ENCODE data around the gene ARHGAP42.

ARHGAP42 gene

DNA sequence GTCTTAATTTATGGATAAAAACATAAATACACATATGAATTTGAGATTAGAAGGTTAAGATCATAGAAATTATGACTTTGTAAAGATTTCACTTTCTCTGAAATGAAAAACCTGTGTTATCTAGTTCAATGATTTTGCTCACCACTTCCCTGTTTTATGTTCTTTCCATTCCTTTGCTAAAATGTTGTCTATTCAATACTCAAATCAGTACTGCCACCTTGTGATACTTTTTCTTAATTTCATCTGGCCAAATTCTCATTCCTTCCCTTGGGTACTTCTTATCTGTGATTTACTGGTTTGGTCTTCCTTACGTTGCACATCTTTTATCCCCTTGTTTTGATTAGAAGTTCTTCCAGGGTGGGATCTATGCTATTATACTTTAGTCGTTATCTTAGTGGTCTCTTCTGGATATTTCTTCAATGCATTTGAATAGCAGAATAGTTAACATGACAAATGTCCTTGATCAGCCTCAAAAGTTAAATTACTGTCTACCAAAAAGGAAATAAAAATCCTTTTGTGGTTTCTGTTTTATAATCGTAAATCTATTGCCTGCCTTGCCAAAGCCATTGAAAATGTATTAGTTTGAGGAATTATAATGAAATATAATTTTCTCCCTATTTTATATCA lies 245.5 kb downstream of the ARHGAP42 start:
- DNase-seq: no peak

DNA sequence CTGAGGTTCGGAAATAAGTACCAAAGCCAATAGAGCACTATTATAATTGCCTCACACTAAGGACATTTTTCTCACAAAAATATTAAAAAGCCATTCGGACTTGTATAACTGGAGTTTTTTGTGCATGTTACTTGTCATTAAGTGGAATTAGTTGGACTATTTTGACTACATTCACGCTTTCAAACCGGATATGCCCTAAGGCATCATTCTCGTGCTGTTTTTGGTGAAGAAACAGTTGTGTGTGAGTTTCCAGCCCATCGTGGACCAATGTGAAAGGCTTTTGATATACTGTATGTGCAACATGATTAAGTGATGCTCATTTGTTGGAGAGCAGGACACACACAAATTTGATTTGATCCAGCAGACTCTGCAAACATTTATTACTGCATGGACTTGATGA lies 249.7 kb downstream of the ARHGAP42 start:
- no peak for DNase-seq

DNA sequence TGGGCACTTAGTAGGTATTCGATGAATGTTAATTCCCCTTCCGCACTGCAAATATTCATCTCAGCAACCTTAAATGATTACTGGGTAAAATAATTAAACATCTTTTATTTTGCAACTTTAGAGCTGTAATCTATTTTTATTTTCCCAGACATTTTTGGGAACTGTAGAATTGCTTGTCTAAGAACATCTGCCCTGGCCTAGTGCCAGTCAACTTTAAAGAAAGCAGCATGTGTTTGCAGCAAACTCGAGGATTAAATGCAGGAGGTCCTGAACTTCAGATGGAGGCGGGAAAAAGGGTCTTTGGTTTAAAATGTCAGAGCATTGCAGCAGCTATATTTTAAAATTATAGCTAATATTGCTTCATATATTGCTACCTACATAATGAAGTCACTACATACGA lies 252.5 kb downstream of the ARHGAP42 start:
- DNase-seq: no peak

DNA sequence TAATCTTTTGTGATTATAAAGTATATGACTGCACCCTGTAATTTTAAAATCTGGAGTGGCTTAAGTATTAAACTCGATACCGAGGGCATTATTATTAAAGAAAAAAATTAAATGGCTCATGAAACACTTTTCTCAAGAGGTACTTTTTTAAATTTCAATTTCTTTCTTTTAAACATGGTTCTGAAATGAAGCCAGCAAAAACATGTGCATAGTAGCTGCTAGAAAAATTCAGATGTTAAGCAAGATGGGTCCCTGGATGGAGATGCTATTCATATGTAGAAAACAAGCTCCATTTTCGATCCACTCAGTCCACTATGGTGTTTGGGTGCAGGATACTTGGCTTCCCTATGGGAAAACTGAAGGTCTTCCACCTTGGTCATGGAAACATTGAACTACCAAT lies 253.0 kb downstream of the ARHGAP42 start:
- no peak for DNase-seq

DNA sequence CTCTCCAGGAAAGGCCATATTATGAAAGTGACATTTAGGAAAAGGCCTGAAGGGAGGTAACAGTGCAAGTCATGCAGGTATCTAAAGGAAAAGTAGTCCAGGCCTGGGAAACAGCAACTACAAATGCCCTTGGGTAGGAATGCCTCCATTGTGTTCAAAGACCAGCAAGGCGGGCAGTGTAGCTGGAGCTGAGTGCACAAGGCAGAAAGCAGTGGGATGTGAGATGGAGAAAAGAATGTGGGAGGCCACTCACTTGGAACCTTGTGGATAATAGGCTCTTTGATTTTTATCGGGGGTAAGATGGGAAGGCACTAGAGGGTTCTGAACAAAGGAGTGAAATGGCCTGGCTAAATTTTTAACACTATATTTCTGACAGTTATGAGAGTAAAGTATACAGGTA lies 253.9 kb downstream of the ARHGAP42 start:
- no peak for DNase-seq

DNA sequence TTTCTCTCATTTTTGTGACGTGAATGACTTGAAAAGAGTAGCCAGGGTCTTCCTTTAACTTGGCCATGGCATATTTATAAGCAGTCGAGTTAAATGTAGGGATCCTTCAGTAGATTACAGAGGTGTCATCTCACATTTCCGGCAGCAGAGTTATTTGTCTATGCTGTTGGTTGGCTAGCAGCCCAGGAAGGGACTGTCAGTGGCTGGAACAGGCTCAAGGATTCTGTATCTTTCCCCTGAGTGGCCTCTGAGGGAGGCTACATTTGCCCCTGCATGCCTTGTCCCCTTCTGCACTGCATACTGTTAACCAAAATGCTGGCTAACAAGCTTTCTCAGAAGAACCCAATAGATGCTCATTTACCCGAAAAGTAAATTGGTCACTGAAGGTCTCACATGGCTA lies 254.9 kb downstream of the ARHGAP42 start:
- no peak for DNase-seq

DNA sequence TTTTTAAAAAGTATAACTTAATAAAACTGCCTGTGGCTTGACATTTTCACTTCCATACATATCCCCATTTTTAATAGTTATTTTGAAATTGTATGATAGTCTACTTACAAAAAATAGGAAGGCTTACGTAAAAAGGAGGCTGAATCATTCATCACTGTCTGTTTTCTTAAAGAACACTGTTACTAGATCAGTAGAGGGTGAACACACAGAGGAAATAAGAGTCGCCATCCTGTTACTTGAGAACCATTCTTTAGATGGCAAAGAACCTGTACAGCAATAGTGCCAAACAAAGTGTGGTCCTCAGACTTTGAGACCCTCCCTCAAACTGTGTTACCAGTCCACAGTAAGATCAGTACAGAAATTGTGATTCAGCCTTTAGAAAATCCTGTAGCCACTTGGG lies 261.8 kb downstream of the ARHGAP42 start:
- no peak for DNase-seq

DNA sequence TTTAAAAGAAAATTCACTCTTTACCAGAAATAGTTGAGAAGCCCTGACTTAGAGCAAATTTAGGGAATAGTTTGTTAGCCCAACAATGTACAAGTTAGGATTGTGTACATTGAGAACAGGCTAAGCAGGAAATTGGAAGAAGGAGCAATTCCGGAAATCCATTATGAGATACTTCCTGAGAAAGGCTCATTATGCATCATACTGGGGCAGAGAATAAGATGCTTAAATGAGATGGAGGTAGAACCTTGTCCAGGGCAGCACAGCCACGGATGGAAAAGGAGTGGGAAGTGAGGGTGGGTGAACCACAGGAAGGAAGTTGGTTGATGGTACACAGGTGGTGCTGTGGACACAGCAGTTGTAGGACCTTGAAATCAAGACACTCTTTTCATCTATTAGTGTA lies 262.4 kb downstream of the ARHGAP42 start:
- no peak for DNase-seq

DNA sequence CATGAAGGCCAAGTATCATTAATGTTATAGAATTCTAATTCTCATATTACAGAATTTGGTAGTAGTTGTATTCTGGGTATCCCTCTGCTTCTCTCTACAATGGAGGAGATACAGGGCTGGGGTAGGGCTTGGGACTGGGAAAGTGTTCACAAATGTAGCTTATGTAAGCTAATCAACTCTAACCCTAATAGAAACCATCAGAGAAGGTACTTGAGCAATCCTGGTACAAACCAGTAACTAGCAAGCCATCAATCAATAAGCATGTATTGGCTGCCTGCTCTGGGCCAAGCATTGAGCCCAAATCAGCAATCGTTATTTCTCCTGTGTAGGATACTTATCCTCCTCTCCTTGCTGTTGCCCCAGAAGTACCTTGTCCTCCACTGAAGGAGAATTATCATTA lies 268.2 kb downstream of the ARHGAP42 start:
- no peak for DNase-seq

DNA sequence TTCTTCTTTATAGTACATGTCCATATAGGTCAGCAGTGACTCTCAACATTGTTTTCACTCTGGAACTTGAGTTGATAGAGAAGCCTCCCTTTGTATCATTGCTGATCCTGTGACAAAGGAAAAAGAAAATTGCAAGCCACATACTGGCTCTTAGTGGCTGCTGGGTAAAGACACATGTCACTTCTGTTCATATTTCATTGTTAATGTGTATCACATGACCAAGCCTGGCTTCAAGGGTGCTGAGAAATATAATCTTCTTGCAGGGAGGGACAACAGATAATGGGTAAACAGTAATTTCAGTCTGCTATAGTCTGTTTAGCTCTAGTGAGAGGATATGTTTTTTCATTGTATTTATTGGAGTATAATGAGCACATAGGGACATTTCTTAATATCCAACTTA lies 269.3 kb downstream of the ARHGAP42 start:
- DNase-seq: no peak

DNA sequence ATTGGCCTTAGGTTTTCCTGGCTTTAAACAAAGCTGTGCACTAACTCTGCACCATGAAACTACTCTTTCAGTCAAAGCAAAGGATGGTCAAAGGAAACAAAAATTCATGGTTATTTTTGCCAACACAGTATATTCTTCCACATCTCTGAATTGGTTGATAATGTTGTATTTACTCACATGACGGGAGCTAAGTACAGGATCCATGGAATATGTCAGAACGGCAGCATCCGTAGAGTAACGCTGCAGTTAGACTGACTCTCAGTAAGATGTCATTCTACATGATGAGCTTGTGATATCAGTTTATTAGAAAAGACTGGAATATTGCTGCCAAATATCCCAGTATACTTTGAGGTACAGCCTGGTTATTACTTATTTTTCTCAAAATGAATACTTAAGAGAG lies 270.4 kb downstream of the ARHGAP42 start:
- no peak for DNase-seq

DNA sequence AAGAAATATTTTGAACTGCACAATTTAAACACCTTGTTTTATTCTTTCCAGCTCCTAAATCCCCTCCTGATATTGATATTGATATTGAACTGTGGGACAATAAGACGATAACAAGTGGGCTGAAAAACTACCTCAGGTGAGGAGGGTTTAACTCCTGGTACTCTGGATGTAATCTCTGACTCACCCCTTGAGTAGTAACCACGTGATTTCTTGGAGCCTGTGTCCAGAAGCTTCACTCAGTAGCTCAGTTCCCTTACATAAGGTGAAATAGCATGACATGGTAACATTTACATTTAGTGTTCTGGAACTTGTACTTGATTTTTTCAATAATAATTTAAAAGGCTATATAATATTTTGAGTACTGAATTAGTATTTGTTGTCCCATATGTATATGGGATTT lies 274.5 kb downstream of the ARHGAP42 start:
- no peak for DNase-seq

DNA sequence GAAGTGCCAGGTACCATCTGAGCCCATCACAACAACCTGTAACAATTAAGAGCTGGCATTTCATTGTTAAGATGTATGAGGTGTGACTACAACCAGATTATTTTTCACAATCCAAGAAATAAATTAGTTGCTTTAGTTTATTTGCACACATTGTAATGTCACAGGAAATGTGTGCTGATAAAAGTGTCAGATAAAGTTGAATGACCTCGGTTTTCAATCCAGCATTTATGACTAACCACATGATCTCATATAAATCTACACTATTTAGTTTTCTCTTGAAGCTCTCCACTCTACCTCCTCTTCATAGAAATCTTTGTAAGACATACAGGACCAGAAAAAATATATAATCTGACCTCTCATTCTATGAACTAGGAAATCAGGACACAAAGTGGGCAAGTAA lies 276.3 kb downstream of the ARHGAP42 start:
- no peak for DNase-seq

DNA sequence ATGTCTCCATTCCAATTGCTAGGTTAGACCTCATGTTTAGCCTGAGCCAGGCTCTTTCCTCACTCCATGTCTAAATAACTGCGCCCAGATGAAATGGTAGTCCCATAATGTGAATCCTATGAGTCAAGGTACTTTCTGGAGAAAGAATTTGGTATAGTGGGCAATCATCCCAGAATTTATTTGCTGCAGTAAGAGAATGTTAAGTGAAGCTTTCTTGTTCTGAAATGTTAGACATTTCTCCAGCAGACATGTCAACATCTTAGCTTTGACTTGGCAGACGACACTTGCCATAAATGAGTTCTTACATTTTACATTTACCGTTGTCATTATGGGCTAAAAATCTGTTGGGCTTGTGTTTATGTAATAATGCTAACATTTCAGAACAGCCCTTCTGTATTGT lies 277.3 kb downstream of the ARHGAP42 start:
- no peak for DNase-seq

DNA sequence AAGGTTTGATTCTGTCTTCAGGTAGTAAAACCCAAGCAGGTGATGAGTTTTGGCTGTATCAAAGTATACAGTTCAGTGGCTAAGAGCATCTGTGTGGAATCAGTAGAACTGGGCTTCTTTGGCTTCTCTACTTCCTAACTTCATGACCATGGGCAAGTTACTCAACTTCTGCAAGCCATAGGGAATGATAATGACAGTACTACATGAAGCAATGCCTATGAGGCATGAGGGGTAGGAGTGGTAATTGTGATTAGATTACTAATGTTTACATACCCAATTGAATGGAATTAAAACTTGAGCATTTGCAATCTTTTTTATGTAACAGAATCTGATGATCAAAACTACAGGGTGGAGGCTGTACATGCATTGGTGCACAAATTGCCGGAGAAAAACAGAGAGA lies 278.3 kb downstream of the ARHGAP42 start:
- DNase-seq: no peak

DNA sequence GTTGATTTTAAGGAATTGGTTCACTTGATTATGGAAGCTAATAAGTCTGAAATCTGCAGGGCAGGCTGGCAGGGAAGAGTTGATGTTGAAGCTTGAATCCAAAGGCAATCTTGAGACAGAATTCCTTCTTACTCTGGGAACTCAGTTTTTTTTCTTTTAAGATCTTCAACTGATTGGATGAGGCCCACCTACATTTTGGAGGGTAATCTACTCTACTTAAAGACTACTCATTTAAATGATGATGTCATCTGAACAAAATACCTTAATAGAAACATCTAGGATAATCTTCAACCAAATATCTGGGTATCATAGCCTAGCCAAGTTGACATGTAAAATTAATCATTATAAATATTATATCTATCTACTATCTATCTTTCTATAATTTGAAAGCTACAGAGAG lies 279.3 kb downstream of the ARHGAP42 start:
- no peak for DNase-seq

DNA sequence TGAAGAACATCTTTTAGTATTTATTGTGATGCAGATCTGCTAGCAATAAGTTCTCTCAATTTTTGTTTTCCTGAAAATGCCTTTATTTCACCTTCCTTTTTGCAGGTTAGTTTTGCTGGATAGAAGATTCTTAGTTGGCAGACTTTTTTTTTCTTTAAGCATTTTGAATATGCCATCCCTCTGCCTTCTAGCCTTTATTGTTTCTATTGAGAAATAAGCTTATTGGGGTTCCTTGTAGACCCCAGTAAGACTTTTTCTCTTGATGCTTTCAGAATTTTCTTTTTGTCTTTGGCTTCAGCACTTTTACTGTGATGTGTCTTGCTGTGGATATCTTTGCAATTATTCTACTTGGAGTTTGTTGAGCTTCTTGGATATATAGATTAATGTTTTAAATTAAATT lies 281.9 kb downstream of the ARHGAP42 start:
- DNase-seq: no peak

DNA sequence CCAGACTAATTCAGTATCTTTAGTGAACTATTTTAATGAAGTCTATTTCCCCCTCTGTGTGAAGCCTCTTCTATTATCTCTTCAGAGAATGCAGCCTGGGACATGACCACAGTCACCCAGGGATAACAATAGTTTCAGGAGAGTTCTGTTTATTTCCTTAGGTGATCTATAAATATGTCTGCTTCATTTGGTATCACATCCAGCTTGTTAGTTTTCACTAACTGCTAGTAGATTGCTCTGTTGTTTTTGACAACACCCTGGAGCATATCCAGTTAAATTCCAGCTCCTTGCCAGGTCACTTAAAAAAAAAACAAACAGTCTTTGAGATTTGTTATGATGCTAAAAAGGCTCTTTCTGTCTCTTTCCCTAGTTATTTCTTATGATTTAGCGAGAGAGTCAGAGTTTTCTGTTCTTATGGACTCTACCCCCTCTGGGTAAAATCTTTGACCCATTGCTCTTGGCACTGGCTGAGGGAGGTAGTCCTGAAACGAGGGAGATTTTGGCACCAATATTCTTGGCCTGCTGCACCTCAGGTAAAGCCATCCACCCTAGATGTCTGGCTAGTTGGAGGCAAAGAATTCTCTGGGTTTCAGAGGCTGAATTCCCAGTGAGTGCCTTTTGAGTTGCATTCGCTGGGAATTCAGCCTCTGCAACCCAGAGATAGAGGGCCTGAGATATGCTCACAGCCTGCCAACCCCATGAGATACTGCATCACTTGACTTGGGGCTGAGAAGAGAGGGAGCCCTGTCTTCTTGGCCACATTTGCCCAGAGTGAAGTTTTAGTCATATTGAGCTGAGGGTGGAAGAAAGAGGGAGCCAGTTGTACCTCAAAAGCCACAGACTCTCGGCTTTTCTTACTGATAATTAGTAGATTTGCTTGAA lies 283.4 kb downstream of the ARHGAP42 start:
- no peak for DNase-seq

DNA sequence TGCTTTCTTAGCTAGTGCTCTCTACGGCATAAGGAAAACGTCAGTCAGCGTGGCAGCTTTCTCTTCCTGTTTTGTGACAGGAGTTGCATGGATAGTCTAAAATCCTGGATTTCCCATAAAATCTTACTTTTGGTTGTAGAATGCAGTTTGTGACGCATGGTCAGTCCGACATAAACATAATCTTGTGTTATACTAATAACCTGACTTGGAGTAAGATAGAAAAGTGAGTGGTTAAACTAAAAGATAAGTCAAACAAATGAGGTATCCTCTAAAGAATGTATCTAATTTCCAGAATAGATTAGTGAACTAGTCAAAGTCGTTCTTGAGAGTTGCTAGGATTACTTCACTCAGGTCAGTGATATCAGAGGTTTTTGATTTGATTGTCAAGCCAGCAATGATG lies 285.0 kb downstream of the ARHGAP42 start:
- DNase-seq: no peak

DNA sequence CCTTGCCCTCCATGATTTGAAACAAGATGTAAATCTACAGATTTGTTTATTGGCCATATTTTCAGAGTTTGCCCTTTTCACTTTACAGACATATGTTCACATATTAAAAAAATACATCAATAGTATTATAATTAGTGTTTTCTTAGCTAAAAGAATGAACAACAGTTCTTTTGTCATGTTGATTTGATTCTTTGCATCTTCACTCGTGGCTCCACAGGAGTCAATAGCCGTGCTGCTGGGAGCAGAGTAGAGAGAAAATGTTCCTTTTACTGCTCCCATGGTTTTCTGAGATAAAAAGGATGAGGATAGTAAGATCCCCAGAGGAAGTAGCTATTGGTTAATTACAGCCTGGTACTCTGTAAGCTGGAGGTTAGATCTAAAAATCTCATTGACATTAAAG lies 291.4 kb downstream of the ARHGAP42 start:
- DNase-seq: no peak

DNA sequence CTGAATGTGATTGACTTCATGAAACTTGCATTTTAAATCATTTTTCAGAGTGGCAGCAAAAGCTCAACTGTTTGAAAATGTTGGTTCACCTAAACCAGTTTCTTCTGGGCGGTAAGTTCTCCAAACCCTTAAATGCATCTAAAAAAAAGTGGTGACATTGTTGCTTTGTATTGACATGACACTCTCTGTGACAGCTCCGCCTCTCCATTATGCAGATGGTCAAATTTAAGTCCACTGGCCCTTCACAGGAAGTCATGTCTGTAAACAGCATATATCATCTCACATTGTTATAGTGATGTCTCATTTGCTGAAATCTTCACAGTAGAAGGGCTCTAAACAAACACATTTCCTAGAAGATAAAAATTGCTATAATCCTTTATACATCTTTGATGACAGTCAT lies 291.9 kb downstream of the ARHGAP42 start:
- no peak for DNase-seq

DNA sequence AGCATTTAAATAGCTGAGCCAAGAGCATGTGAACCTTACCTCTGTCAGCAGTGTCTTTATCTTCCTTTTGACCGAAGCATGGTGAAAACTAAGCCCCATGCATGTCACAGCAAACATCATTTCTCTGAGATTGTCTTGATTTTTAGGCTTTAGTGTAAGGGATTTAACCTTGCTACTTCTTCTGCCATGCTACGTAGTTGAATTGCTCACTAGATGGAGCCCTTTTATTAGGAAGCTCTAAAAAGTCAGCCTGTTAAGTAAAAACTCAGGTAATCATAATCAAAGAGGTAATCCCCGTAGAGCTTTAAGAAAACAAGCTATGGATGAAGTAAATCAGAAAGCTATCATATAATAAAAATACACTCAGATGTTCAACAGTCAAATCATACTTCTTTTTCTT lies 293.1 kb downstream of the ARHGAP42 start:
- no peak for DNase-seq

DNA sequence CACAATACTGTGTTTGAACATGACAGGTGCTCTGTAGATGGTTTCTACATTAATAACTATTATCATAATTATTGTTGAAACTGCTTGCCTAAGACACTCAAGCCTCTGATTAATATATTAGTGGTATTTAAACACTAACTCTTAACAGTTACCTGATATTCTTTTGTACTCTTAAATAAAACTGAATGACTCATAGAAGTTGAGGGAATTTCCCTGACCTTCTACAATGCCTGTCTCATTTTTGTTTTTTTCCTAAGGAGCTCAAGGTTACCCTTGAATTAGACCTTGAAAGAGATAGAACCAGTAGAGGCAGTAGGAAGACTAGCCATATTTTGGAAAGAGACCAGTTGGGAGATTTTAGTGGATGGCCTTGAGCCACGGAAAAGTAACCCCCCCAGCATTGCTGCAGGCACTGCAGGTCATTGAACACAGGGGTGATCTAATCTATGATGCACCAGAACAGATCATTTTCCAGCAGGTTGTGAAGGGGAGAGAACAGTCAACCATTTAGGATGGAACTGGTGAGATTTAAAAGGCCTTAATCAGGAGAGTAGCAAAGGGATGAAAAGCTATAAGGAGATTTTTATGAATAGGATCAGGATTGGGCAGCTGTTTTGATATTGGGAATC lies 294.2 kb downstream of the ARHGAP42 start:
- no peak for DNase-seq

DNA sequence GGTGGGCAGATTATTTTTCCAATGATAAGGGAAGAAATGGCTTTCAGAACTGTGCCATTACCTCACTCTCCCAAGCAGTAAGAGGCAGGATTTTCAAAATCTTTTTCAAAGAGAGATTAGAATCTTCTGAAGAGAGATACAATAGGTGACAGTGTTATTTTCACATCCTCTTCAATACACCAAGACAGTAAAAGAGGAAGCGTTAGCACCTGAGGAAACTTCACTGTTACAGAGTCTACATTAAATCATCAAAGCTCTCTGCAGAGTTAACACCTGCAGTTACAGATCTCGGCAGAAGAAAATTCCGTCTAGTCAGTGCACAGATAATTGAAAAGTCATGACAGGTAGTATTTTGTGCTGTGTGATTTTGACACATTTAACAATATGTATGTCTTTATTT lies 297.6 kb downstream of the ARHGAP42 start:
- DNase-seq: no peak
